ENCODE results near the gene ZNF616. TPM values are rescaled to one million over a fixed set of nuclear protein-coding genes. Genes with fewer than 3 reads are reported as not detected.
A peak's percentile ranks its signal among the peaks of the same experiment; 100 is the strongest.
"Not testable (repeated sequence)": the region's sequence is repeated elsewhere in the genome, so short reads cannot be mapped to it uniquely, and the experiment has no call there.

ZNF616 gene
- total RNA-seq, 1 experiment from 2014 or later, result 14.0 TPM

DNA sequence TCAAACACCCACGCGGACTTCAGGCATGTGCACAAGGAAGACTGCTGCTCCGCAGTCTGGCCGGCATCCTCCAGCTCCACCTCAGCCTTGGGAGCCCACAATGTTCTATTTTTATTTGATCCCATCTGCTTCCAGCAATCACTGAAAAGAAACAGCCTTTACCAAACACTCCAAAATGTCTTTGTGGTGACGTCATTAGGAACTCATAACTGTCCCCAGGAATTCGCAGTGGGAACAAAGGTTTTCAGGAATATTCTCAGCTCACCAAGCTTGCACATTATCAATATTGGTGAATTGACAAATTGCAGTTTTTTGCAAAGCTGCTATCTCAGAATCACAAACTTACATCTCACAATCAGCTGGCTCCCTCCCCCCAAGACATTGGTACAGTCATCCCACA is 29.0 kb downstream of the ZNF616 start:
- no peak for DNase-seq (ENCODE audit: low spot score)

DNA sequence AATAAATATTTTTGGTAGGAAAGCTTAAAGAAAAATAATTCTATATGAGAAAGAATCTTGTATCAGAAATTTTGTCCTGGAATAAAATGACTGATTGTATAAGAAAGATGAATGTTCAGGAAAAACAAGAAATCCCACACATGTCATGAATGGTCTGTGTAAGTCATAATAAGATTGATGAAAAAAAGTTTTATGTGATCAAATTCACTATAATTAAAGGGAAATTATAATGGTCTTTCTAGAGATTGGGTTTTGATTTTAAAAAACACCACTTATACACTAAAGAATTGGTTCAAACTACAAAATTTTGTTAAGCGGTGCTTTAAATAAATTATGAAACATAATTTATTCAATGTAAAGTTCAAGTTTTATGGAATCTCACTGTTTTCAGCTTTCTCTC is 37.0 kb downstream of the ZNF616 start:
- no peak for DNase-seq (ENCODE audit: low spot score)

DNA sequence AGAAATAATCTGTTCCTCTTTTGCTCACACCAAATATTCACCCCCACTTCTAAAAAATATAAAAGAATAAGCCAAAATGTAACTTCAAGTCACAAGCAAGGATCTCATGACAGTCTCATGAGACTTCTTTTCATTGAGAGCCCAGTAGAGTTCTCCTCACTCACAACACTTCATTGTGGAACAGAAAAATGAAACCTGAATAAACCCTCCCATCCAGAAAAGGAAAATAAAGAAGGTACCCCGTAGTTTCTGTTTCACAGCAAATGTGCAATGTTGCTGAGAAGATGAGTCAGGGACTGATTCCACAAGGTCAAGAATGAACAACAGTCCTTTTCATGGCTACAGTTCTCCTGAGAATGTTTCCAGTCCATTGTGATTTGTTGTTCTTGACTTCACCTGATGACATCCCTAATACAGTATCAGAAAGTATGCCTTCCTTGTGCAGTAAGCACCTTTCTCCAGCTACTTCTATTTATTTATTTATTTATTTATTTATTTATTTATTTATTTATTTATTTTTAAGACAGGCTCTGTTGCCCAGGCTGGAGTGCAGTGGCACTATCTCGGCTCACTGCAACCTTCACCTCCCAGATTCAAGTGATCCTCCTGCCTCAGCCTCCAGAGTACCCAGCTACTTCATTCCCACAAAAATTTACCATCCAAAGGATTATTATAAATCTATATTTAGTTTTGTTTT is 37.7 kb downstream of the ZNF616 start:
- DNase-seq (ENCODE audit: low spot score), result no peak

DNA sequence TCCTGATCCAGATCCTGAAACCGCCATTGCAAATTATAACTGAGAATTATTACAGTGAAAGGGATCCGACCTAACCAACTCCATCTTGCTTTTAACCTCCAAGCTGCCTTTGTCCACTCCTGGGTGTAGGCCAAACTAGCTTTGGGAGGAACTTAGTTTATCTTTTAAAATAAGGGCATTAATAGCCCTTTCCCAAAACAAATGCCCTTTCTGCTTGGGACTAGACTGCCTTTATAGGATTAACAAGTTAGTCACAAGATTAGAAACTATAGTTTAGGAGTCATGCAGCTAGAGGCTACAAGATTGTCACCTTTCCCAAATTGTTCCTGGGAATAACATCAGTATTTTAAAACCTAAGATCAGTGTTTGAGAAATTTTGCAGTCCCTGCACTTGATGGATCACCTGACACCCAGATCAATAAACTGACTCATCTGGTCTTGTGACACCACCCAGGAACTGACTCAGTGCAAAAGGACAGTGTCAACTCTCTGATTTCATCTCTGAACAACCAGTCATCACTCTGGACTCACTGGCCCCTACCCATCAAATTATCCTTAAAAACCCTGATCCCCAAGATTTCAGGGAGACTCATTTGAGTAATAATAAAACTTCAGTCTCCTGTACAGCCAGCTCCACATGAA is 40.1 kb downstream of the ZNF616 start:
- DNase-seq (ENCODE audit: low spot score), result no peak

DNA sequence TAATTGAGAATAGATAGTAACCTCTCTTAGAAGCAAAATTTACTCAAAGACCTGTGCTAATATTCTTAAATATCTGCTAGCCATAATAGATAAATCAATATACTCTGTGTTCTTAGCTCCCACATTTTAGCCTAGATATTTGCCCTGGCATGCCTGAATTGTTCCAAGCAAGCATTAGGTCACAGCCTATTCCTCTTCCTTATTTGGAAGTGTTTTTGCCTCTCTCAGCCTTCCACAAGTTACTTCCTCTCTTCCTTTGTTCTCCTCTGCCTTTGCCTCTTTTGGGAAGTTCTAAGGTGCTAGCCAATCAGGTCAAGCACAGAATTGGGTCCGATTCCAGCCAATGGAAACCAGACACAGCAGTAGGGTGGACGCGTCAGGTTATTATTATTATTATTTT is 43.3 kb downstream of the ZNF616 start:
- not testable (repeated sequence) for DNase-seq (ENCODE audit: low spot score)

DNA sequence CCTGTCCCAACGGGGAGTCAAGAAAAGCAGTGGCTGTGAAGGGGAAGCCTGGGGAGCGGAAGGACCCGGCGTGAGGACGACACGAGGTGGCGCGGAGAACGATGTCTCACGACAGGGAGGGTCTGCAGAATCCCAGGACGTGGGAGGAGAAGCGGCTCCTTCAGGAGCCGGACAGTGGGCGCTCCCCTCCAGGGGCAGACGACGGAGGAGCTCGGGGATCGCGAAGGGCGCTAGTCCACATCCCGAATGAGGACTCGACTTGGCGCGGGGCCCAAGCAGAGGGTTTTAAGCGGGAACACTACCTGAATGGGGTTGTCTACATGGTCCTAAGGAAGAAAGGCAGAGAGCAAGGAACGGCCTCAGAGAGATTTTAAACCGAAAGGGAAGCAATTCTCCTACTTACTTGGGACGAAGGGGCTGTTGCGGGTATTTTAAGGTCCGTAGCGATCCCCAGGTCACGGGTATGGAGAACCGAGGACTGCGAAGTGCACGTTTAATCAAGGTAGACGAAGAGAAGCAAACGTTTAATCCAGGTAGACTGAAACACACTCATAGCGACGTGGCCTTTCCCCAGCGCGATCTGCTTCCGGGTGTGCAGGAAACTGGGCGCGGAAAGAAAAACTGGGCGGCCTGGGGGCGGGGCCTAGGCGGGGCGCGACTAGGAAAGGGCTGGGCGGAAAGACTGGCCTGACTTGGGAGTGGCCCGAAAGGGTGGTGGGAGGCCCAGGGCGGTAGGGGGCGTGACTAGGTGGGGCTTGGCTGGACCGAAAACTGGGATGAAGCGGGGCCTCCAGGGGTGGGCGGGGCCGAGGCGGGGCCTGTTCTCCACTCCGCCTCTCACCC is 44.3 kb downstream of the ZNF616 start, which contains the start of gene ZNF841:
ZNF841 (minus strand) TSS at position 594 of the 843 bp plus-strand sequence. CDS start 10,964 bp downstream, outside the sequence.
- DNase-seq (ENCODE audit: low spot score), result peak; percentile 95

DNA sequence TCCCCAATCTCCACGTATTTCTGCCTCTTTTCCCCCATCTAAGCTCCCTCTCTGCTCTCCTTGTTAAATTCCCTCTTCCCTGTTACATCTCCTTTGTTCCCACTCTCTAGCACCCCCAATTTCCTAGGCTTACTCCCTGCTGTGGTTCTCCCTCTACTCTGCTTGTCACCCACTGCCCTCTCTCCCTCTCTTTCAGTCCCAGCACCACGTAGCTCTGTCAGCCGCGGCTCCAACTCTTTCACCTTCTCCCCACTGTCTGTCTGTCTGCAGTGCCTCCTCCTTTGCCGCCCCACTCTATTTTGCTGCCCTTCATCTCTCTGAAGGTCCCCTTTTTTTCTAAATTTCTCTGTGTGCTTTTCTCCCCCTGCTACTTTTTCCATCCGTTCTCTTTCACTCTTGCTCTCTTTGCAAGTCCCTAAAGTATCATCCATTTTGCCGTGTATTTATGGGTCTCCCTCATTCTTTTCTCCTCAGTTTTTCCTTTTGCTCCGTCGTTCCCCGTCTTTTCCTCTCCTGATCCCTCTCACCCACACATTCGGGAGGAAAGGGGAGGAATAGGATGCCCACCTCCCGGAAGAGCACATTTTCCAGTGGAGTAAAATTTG is 45.1 kb downstream of the ZNF616 start:
- DNase-seq (ENCODE audit: low spot score), result no peak

DNA sequence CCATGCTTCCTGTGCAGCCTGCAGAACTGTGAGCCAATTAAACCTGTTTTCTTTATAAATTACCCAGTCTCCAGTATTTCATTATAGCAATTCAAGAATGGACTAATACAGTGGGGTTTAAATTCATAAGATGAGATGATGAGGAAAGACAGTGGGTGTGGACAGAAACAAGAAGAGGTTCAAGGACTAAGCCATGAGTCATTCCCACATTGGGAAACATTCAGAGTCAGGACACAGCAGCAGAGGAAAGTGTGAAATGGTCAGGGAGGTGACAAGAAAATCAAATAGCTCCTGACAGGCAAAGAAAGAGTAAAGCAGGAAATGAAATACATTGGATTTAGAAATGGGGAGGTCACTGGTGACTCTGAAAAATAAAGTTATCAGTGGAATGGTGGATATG is 53.3 kb downstream of the ZNF616 start:
- no peak for DNase-seq (ENCODE audit: low spot score)

DNA sequence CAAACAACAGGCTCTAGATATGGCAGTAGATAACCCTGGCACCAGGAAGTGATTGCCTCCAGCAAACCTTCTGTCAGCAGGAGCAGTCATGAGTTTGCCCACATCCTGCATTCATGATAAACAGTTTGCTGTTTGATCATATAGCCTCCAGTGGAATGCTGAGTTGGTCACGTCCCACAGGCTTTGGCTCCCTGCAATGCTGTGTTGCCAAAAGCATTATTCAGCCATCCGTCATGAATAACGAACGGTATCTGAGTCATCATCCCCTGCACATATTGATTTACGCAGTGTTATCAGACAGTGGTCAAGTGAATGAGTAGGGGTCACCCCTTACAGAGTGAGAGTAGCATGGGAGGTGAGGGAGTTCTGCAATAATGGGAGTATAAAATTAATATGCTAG is 69.2 kb downstream of the ZNF616 start:
- DNase-seq (ENCODE audit: low spot score), result no peak

DNA sequence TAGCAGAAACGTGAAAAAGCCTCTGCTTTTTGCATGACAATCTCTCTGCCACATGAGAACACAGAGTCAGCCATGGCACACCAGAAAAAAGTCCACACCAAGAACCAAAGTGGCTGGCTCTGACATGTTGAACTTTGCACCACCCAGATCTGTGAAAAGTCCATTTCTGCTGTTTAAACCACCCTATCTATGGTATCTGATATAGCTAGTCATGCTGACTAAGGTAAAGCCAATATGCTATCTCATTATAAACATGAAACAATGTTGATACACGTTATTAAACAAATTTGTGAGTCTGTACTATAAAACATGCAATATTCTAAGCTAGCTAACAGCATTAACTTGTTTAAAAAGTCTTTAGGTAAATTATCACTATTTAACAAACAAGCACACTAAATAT is 70.1 kb downstream of the ZNF616 start:
- no peak for DNase-seq (ENCODE audit: low spot score)

DNA sequence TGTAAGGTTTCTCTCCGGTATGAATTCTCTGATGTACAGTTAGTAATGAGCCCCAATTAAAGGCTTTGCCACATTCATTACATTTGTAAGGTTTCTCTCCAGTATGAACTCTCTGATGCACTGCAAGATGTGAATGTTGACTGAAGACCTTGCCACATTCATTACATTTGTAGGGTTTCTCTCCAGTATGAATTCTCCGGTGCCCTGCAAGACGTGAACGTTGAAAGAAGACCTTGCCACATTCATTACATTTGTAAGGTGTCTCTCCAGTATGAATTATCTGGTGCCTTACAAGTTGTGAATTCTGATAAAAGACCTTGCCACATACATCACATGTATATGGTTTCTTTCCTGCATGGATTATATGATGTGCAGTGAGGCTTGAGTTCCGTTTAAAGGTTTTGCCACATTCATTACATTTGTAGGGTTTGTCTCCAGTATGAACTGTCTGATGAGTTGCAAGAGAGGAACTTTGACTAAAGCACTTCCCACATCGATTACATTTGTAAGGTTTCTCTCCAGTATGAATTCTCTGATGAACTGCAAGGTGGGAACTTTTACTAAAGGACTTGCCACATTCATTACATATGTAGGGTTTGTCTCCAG is 73.4 kb downstream of the ZNF616 start:
- no peak for DNase-seq (ENCODE audit: low spot score)

DNA sequence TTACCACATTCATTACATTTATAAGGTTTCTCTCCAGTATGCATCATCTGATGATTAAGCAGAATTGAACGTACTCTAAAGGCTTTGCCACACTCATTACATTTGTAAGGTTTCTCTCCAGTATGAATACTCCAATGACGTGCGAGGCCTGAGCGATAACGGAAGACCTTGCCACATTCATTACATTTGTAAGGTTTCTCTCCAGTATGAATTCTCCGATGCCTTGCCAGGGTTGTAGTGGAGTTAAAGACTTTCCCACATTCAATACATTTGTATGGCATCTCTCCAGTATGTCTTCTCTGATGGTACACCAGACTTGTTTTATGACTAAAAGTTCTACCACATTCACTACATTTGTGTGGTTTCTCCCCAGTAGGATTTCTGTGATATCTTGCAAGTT is 74.3 kb downstream of the ZNF616 start:
- DNase-seq (ENCODE audit: low spot score), result no peak

Other genes starting within 250 kb of the ZNF616 start
- 11.2 and 11.5 TPM in 2 replicates for gene ZNF649, start 234.9 kb downstream of the ZNF616 start, total RNA-seq (2014; rRNA removed; shearing (Covaris generic))
- 2.5 and 9.3 TPM in 2 replicates for gene ZNF613, start 212.5 kb downstream of the ZNF616 start, total RNA-seq (2014; rRNA removed; shearing (Covaris generic))
- gene ZNF350, start 153.1 kb downstream of the ZNF616 start, total RNA-seq (2014; rRNA removed; shearing (Covaris generic)), result 5.7 and 7.1 TPM in 2 replicates
- 12.0 and 14.8 TPM in 2 replicates for gene ZNF615, start 131.7 kb downstream of the ZNF616 start, total RNA-seq (2014; rRNA removed; shearing (Covaris generic))
- gene ZNF614, start 111.6 kb downstream of the ZNF616 start, total RNA-seq (2014; rRNA removed; shearing (Covaris generic)), result 12.3 and 17.3 TPM in 2 replicates
- gene ZNF432, start 91.1 kb downstream of the ZNF616 start, total RNA-seq (2014; rRNA removed; shearing (Covaris generic)), result 6.2 and 7.6 TPM in 2 replicates
- 18.1 and 22.0 TPM in 2 replicates for gene ZNF841, start 44.2 kb downstream of the ZNF616 start, total RNA-seq (2014; rRNA removed; shearing (Covaris generic))
- 3.4 and 8.4 TPM in 2 replicates for gene ZNF836, start 31.7 kb upstream of the ZNF616 start, total RNA-seq (2014; rRNA removed; shearing (Covaris generic))
- gene PPP2R1A, start 50.1 kb upstream of the ZNF616 start, total RNA-seq (2014; rRNA removed; shearing (Covaris generic)), result 225 and 236 TPM in 2 replicates
- gene ZNF766, start 129.6 kb upstream of the ZNF616 start, total RNA-seq (2014; rRNA removed; shearing (Covaris generic)), result 12.2 and 15.3 TPM in 2 replicates
- gene ZNF480, start 157.2 kb upstream of the ZNF616 start, total RNA-seq (2014; rRNA removed; shearing (Covaris generic)), result 24.3 and 37.6 TPM in 2 replicates
- gene ZNF610, start 196.3 kb upstream of the ZNF616 start, total RNA-seq (2014; rRNA removed; shearing (Covaris generic)), result 1.1 and 2.2 TPM in 2 replicates
- gene ZNF880, start 230.0 kb upstream of the ZNF616 start, total RNA-seq (2014; rRNA removed; shearing (Covaris generic)), result 0.50 and 1.0 TPM in 2 replicates

Measured in H4 (cell line).